ENCODE data around the gene RSRC1. TPM values are rescaled to one million over a fixed set of nuclear protein-coding genes. Genes with fewer than 3 reads are reported as not detected.
"Not testable (repeated sequence)": the region's sequence is repeated elsewhere in the genome, so short reads cannot be mapped to it uniquely, and the experiment has no call there.

Gene RSRC1
- total RNA-seq, 1 donor from 2014 or later, result 48.3 TPM

DNA sequence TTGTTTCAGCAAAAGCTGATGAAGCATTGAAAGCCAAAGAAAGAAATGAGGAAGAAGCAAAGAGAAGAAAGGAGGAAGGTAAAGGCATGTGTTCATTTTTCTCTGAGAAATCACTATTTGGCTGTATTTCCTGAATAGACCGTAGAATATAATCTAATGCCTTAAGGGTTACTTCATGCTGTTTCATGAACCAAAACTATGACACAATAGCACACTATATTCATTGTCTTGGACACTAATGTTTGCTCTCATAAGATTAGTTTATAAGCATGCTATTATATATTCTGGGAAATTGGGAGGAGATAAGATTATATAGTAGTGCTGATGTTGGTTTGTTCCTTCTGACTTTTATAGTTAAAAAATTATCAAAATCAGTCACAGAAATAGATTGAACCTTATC lies 351.0 kb downstream of the RSRC1 start:
- DNase-seq (ENCODE audit: low spot score), result no peak

DNA sequence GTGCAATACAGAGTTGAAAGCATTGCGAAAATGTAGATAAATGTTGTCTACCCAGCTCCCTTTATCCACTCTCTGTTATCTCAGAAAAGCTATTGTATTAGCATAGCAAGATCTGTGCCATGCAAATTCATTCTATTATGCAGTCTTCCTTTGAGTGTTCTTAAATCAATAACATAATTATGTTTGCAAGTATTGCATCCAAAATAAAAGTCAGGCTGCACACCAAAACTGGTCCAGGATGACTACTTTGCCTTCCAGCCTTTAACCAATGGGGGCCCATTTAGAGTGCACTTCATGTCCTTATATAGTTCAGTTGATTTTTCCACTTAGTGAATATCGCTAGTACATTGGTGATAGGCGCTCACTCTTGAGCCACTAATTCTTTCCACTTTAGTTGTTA lies 353.7 kb downstream of the RSRC1 start:
- no peak for DNase-seq (ENCODE audit: low spot score)

DNA sequence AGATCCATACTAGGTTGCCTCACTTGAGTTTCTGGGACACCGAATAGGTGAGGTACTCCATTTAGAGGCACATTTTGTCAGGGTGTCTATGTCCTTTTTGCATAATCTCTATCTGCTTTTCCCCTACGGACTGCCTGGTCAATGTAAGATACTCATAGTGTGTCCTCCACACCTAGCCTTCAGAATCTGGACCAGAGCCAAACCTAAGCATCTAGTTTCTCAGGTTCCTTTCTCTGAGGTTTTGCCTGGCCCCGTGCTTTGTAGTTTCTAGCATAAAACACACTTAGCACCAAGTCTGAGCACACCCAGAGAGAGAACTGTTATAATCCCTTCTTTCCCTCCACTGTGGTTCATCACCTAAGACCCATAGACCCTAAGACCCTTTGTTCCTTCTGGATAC lies 355.2 kb downstream of the RSRC1 start:
- no peak for DNase-seq (ENCODE audit: low spot score)

DNA sequence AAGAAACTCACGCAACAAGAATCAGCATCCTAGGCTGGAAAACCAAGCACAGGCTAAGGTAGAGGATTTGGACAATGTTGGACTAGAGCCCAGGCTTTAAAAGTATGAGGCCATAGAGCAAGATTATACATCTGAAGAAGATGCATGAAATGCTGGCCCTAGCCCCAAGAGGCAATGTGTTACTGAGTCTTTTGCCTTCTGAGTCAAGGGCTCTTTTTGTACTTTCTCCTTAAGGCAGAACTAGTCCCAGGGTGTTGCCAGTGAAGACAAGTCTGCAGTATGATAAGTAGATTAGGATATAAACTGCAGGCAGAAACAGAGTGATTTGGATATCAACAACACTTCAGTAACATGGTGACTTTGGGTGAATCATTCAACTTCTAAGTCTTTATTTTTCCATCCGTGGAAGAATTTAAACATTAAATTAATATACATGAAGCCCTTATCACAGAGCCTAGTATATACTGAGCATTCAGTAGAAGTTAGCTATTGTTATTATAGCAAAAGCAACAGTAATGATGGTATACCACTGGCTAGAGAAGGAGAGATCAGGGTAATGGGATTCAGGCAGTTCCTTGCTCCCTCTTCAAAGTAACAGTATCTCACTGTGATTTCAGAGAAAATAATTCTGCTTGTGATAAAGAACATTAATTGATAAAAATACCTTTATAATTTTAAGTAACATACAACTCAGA lies 361.2 kb downstream of the RSRC1 start:
- DNase-seq (ENCODE audit: low spot score), result no peak

DNA sequence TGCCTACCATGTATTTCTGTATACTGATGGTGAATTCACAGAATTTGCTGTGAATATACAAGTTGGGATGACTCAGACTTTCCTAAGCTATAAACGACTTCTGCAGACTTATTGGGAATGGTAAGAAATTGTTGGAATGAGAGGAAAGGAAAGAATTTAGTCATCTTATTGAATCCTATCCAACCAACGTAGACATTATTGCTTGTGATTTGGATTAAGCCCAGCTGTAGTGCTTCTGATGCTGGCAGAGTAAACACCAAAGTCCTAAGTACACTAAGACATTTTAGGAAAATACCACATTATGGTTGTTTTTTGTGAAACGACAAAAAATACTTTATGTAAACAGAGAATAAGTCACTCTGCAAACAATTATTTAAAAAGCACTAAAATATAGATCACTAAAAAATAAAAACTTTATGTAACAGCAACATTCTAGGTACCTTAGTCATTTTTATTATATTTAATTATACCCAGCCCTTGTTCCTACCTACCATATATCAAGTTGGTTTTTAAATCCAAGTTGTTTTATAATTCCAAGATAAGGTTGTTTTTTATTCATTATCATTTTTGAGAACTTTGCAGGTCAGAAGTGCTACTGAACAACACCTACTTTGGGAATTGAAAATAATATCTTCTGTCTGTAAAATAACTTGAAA lies 361.9 kb downstream of the RSRC1 start:
- DNase-seq (ENCODE audit: low spot score), result no peak

DNA sequence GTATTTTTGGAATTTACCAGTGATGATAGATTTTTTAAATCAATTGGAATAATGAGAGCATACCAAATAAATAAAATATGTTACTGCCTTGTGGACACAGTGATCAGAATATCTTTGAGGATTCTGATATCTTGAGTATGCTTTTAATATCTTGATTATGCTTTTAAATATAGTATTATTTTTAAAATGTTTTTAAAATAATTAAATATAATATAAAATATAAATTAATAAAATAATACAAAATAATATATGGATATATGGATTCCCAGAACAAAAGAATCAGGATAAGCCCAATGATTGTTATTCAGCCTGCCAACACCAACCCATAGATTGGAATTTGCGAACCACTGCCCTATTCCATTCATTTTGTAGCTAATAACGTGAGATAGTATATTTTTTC lies 369.2 kb downstream of the RSRC1 start:
- DNase-seq (ENCODE audit: low spot score), result no peak

DNA sequence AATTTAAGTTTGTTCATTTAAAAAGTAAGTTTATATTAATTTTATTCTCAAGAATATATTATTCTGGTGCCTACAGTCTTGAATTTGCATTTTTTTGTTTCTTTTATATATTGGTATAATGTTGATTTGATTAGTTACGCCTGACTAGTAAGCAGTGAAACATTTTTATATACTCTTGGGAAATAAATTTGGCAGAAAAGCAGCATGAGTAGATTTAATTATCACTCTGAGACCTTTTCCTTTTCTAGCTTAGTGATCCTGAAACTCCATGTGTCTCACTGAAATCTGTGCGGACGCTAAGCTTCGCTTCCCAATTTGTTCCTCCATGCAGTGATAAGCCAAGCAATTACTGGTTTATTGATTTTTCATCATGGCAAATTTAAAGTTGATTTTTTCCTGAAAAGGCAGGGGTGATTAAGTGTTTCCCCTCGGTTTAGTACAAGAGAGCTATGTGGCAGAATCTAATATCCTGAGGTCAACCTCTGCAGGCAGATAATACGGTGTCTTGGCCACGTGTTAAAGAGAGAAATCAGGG lies 373.9 kb downstream of the RSRC1 start:
- DNase-seq (ENCODE audit: low spot score), result no peak

DNA sequence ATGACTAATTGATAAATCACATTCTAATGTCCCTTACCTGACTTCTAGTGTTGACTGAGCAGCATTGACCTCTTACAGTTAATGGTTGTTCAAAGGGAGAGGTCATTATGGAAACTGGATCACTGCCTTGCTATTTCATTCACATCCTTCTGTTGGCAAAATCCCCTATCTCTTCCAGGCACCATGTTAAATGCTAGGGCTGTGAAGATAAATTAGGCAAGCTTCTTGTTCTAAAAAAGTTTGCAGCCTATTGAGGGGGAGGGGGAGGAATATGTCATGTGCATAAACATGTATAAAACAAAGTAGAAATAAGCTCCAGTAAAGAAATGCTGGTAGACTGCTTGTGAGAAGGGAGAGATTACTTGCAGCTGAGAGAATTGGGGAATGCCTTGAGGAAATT lies 376.3 kb downstream of the RSRC1 start:
- no peak for DNase-seq (ENCODE audit: low spot score)

DNA sequence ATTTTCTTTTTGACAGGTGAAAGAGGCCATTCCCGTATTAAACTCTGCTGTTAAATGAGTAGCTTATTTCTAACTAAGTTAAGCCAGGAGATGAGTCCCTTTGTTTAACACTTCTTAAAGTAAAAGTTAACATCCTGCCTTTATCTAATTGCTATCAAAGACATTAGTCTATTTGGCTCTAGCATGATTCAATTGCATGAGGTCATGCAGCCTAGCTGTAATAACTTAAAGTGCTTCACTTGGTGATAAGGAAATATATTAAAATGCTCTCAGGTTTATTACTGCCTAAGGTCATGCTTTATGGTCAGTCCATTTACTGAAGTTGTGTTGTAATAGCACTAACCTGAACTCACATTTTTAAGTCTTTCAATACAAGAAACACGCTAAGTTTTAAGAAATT lies 378.8 kb downstream of the RSRC1 start:
- no peak for DNase-seq (ENCODE audit: low spot score)

DNA sequence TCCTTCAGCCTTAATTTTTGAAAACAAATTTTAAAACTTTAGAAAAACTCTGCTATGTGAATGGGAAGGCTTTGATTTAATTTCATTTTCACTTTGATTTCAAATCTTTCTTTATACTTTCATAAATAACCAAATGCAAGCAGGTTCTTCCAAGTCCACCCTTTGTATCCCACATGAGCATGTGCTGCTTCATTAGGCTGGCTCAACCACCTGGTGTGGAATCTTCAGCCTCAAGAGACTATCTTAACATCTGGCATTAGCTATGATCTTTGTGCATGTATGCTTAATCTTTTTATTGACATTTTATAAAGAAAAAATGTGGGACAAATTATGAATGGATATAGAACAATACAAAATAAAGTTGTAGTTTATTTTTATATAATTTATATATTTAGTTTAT lies 379.3 kb downstream of the RSRC1 start:
- DNase-seq (ENCODE audit: low spot score), result no peak

DNA sequence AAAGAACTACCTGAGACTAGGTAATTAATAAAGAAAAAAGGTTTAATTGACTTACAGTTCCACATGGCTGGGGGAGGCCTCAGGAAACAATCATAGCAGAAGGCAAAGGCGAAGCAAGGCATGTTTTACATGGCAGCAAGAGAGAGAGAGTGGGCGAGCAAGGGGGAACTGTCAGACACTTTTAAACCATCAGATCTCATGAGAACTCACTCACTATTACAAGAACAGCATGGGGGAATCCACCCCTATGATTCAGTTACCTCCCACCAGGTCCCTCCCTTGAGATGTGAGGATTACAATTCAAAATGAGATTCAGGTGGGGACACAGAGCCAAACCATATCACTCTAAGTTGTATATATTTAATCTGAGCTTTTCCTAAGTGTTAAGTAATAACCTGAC lies 382.1 kb downstream of the RSRC1 start:
- no peak for DNase-seq (ENCODE audit: low spot score)

DNA sequence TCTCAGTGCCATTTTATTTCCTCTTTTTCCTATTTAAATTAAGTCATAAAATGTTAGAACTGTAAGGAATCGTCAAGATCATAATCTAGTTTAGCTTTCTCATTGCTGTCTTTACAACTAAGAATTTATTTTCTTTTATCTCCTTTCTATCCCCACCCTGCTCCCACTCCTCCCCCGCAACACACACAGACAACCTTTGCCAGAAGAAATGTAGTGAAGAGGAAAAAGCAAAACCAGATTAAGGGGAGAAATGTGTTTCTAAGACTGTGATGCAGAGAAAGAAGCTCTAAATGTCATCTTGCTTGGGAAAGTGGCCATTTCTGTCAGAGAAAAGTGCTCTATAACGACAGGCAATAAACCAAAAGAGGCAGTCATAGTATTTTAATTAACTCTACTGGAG lies 382.8 kb downstream of the RSRC1 start:
- no peak for DNase-seq (ENCODE audit: low spot score)

DNA sequence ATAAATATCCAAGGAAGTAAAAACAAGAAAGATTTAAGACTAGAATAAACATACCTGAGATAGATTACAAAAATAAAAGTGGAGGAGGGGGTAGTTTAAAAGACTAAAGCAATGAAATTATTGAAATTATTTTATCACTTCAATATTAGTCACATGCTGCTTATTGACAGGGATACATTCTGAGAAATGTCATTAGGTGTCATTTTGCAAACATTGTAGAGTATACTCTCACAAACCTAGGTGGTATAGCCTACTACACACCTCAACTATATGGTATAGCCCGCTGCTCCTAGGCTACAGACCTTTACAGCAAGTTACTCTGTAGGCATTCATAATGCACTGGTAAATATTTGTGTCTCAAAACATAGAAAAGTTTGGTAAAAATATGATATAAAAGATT lies 384.0 kb downstream of the RSRC1 start:
- DNase-seq (ENCODE audit: low spot score), result no peak

DNA sequence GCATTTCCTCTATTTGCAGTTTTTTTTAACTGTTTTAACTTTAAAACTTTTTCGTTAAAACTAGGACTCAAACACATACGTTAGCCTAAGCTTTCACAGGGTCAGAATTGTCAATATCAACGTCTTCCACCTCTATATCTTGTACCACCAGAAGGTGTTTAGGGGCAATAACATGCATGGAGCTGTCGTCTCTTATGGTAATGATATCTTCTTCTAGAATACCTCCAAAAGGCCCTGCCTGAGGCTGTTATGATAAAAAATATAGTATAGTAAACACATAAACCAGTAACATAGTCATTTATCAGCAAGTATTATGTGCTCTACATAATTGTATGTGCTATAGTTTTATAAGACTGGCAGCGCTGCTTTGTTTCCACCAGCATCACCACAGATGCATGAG lies 384.8 kb downstream of the RSRC1 start:
- DNase-seq (ENCODE audit: low spot score), result no peak

DNA sequence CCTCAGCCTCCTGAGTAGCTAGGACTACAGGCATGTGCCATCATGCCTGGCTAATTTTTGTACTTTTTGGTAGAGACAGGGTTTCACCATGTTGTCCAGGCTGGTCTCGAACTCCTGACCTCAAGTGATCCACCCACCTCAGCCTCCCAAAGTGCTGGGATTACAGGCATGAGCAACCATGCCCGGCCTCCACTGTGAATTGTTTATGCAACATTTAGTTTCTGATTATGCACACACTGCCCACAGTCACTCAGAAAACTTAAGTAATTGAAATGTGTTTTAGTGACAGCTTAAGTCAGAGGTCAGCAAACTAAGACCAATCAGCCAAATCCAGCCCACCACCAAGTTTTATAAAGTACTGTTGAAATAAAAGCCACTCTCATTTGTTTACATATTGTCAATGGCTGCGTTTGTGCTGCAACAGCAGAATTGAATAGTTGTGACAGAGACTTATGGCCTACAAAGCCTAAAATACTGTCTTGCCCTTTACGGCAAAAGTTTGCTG lies 385.6 kb downstream of the RSRC1 start:
- DNase-seq (ENCODE audit: low spot score), result not testable (repeated sequence)

DNA sequence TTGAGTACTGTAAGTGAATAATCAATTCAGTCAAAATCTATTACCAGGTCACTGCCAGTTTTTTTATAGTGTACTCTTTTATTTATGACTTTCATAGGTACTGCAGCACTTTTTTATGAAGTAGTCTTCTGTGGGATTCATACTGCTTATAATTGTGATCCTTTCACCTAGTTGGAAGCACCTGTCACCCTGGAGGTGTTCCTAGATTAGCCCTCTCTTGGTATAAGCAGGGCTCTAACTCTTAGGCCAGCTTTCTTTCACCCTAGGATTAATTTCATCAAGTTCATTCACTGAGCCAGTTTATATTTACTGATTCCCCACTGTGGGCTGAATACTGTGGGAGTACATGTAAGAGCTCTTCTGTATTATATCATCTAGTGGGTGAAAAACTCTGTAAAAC lies 395.2 kb downstream of the RSRC1 start:
- DNase-seq (ENCODE audit: low spot score), result no peak

DNA sequence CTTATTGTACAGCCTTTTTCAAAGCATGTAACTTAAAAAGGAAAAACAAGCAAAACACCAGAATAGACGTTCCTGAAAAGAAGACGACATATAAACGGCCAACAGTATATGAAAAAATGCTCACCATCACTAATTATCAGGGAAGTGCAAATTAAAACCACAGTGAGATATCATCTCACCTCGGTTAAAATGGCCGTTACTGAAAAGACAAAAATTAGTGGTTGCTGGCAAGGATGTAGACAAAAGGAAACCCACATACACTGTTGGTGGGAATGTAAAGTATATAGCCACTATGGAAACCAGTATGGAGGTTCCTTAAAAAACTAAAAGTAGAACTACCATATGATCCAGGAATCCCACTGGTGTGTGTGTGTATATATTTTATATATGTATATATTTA lies 396.6 kb downstream of the RSRC1 start:
- DNase-seq (ENCODE audit: low spot score), result no peak

DNA sequence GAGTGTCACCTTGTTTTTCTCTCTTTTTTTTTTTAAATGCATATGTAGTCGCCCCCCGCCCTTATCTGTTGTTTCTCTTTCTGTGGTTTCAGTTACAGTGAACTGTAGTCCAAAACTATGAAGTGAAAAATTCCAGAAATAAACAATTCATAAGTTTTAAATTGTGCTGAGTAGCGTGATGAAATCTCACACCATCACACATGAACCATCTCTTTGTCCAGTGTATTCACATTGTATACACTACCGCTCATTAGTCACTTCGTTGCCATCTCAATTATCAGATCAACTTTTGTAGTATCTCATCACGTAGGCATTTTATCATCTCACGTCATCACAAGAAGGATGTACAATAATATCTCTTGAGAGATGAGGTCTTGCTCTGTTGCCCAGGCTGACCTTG lies 398.6 kb downstream of the RSRC1 start:
- no peak for DNase-seq (ENCODE audit: low spot score)

DNA sequence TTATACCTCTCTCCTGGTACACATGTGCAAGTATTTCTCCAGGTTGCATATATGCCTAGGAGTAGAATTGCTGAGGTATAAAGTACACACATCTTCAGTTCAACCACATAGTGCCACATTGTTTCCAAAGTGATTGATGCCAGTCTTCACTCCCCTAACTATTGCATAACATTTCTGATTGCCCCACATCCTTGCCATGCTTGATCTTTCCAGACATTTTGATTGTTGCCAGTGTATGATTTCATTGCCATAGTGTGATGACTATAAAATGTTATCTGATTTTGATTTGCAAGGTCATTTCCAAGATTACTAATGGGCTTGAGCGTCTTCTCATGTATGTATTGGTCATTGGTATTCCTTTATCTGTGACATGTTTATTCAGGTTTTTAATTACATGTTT lies 400.0 kb downstream of the RSRC1 start:
- DNase-seq (ENCODE audit: low spot score), result no peak

DNA sequence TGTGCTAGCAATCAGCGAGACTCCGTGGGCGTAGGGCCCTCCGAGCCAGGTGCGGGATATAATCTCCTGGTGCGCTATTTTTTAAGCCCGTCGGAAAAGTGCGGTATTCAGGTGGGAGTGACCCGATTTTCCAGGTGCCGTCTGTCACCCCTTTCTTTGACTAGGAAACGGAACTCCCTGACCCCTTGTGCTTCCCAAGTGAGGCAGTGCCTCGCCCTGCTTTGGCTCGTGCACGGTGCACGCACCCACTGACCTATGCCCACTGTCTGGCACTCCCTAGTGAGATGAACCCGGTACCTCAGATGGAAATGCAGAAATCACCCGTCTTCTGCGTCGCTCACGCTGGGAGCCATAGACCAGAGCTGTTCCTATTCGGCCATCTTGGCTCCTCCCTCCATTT lies 406.8 kb downstream of the RSRC1 start:
- DNase-seq (ENCODE audit: low spot score), result not testable (repeated sequence)

DNA sequence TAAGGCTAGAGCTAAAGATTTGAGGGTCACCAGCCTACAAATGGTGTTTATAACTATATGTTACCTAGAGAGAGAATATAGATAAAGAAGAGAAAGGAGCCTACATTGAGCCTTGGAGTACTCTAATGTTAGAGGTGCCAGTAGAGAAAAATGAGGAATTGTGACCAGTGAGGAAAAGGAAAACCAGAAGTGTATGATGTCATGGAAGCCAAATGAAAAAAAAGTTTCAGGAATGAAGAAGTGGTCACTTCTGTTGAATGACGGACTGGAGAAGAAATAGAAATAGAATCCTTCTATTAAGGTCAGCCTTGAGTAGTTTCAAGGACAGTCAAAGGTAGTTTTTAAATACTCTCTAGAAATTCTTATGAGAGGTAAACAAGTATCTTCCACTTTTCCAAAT lies 409.9 kb downstream of the RSRC1 start:
- no peak for DNase-seq (ENCODE audit: low spot score)

DNA sequence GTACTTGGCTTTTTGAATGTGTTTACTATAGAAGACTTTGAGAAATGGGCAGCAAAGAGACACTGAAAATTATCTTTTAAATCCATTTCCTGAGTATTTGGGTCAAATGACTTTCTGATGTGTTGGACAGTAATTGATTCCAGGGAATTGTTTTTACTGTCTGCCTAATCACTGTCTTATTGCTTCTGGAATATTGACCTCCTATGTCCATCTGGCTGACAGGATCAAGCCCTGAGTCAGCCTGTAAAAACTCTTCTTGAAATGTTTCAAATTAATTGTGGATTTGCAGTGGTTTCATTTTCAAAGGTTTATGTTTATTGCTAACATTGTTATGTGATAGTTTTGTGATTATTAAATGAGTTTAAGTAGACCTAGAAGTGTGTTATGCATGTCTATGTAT lies 410.5 kb downstream of the RSRC1 start:
- no peak for DNase-seq (ENCODE audit: low spot score)
